ENCODE results near the gene ADM2. TPM values are rescaled to one million over a fixed set of nuclear protein-coding genes. Genes with fewer than 3 reads are reported as not detected.

The ADM2 gene
- total and polyA plus RNA-seq, 2 of the 13 experiments (the other 11 are each of a cell fraction or from before 2014, with no cell fraction given) = 1.2 to 3.0 TPM

- Histone ChIP-seq H3K9ac (ENCODE audit: insufficient read depth, low read depth, low read length) (no peak overlapping the region), H3K27ac (ENCODE audit: extremely low read length, insufficient read depth, low read length) (peak overlapping the region; percentile 12), H3K36me3 (replicated peaks in 1 of 2; ENCODE audit: control insufficient read depth in 1 of 2, insufficient read depth in 2 of 2, low read length in 2 of 2) (peaks cover 31 to 41% of the 10 kb centered on the region in 2 experiments; a peak in 4 of 5 replicates), H3K9me3 (ENCODE audit: low read length) (no peaks in the 10 kb centered on the region), H3K79me2 (ENCODE audit: insufficient read depth, low read length) (no peaks in the 10 kb centered on the region), H3K4me3 (replicated peaks in 1 of 3; ENCODE audit: insufficient read depth in 1 of 3, low read depth in 2 of 3, low read length in 3 of 3) (no peak overlapping the region), H3K4me1 (ENCODE audit: insufficient read depth, low read length) (no peaks in the 10 kb centered on the region; the same call in 1 of the 2 replicates), H3K4me2 (ENCODE audit: low read depth, low read length) (no peak overlapping the region), H3K27me3 (ENCODE audit: control insufficient read depth in 1 of 2, insufficient read depth in 2 of 2, low read length in 2 of 2) (no peaks in the 10 kb centered on the region), H4K20me1 (ENCODE audit: insufficient read depth, low read length) (peaks cover 4% of the 10 kb centered on the region; the same call in 1 of the 2 replicates), H2AFZ (ENCODE audit: low read length) (no peak overlapping the region)
- ATAC-seq = peak; percentile 0; the same call in 2 of the 3 replicates
- no TSS peak for BruUV-seq (replicated peaks)
- POLR2A ChIA-PET = interaction anchor here (1.2 to 1.4 kb wide), 2 partner anchors 30 to 80 kb away, joined by 4 to 6 read pairs; partner anchors contain the start of gene SCO2
- CTCF ChIA-PET (ENCODE audit: low intra/inter-chr PET ratio, low total read pairs) = no interaction called here
- intact Hi-C loops (cut with micrococcal nuclease; ENCODE audit: unreplicated experiment) = no loop called here
- no peak for FAIRE-seq
- DNase-seq (ENCODE audit: low spot score) = no peak
- in situ Hi-C loops (cut with HindIII; ENCODE audit: extremely low pct_ligation_motif_present, low pct_unique_long_range_greater_than_20kb) = no loop called here
- 95% methylated on average over 27 of the region's 30 CpGs for WGBS (ENCODE audit: low lambda C conversion rate)
- TF ChIP-seq EED (CRISPR knock-in tag; IDR thresholded peaks at IDR 0.05) (no peak), SSRP1 (CRISPR knock-in tag; IDR thresholded peaks at IDR 0.05) (peak; percentile 61; the same call in 1 of the 2 replicates), KDM2A (CRISPR knock-in tag; IDR thresholded peaks at IDR 0.05; ENCODE audit: borderline replicate concordance, low read depth) (peak; percentile 64; the same call in 1 of the 2 replicates), ZHX1 (CRISPR knock-in tag; IDR thresholded peaks at IDR 0.05; ENCODE audit: low read depth) (0 out of 2 replicates have a peak, but pooled peaks have one; percentile 46), SNAPC2 (CRISPR knock-in tag; IDR thresholded peaks at IDR 0.05) (no peak), ZNF274 (CRISPR knock-in tag; IDR thresholded peaks at IDR 0.05) (0 out of 2 replicates have a peak, but pooled peaks have one; percentile 27), ZNF740 (CRISPR knock-in tag; IDR thresholded peaks at IDR 0.05) (peak; percentile 12; the same call in 1 of the 2 replicates), ZNF776 (CRISPR knock-in tag; IDR thresholded peaks at IDR 0.05) (peak; percentile 31; the same call in 1 of the 2 replicates), ZBTB7A (CRISPR knock-in tag; IDR thresholded peaks at IDR 0.05) (0 out of 2 replicates have a peak, but pooled peaks have one; percentile 23), NONO (IDR thresholded peaks at IDR 0.05) (no peak), NONO (CRISPR knock-in tag; conservative IDR thresholded peaks at IDR 0.05) (no peak; the same call in 1 of the 2 replicates), ZKSCAN1 (IDR thresholded peaks at IDR 0.05; ENCODE audit: low read length) (no peak), ZNF772 (CRISPR knock-in tag; IDR thresholded peaks at IDR 0.05) (no peak; the same call in 1 of the 2 replicates), ZNF660 (CRISPR knock-in tag; IDR thresholded peaks at IDR 0.05; ENCODE audit: borderline replicate concordance, low read depth) (no peak), ZNF33A (CRISPR knock-in tag; IDR thresholded peaks at IDR 0.05; ENCODE audit: borderline replicate concordance) (no peak), ZNF747 (CRISPR knock-in tag; IDR thresholded peaks at IDR 0.05; ENCODE audit: borderline replicate concordance) (0 out of 2 replicates have a peak, but pooled peaks have one; percentile 20), POLR2A (IDR thresholded peaks at IDR 0.05; ENCODE audit: insufficient read depth in 1 of 2, low read depth in 2 of 2, low read length in 2 of 2) (peak in 1 of 2 experiments; percentile 67; a peak in 2 of 4 replicates), POLR2AphosphoS5 (IDR thresholded peaks at IDR 0.05; ENCODE audit: low read depth, low read length) (no peak), WIZ (CRISPR knock-in tag; IDR thresholded peaks at IDR 0.05) (no peak), HIVEP1 (CRISPR knock-in tag; IDR thresholded peaks at IDR 0.05) (peak; percentile 40; the same call in 1 of the 2 replicates), HNRNPUL1 (IDR thresholded peaks at IDR 0.05; ENCODE audit: low read depth, low read length) (no peak), ZNF431 (CRISPR knock-in tag; IDR thresholded peaks at IDR 0.05; ENCODE audit: borderline replicate concordance, low read depth) (0 out of 2 replicates have a peak, but pooled peaks have one; percentile 33), AGO2 (optimal IDR thresholded peaks at IDR 0.05; ENCODE audit: low read depth, low read length) (peak; percentile 99)
Observed at GRCh38 chr22:50445071-50445879, 36.1 kb upstream of the ADM2 start.

All from HepG2 (cell line).